Measurements from ENCODE around the gene SPAG5.

GRCh38 chr17:28567604-28568003 is 31.2 kb downstream of the SPAG5 start:
- TF ChIP-seq, protein P1, sequence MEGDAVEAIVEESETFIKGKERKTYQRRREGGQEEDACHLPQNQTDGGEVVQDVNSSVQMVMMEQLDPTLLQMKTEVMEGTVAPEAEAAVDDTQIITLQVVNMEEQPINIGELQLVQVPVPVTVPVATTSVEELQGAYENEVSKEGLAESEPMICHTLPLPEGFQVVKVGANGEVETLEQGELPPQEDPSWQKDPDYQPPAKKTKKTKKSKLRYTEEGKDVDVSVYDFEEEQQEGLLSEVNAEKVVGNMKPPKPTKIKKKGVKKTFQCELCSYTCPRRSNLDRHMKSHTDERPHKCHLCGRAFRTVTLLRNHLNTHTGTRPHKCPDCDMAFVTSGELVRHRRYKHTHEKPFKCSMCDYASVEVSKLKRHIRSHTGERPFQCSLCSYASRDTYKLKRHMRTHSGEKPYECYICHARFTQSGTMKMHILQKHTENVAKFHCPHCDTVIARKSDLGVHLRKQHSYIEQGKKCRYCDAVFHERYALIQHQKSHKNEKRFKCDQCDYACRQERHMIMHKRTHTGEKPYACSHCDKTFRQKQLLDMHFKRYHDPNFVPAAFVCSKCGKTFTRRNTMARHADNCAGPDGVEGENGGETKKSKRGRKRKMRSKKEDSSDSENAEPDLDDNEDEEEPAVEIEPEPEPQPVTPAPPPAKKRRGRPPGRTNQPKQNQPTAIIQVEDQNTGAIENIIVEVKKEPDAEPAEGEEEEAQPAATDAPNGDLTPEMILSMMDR (conservative IDR thresholded peaks at IDR 0.05) = no peak
- TF ChIP-seq ZFX (IDR thresholded peaks at IDR 0.05) = no peak
